Breast epithelium (tissue), 4 donors: ENCODE results near the gene HBA2. TPM values are rescaled to one million over a fixed set of nuclear protein-coding genes. Genes with fewer than 3 reads are reported as not detected.
"Not testable (repeated sequence)": the region's sequence is repeated elsewhere in the genome, so short reads cannot be mapped to it uniquely, and the experiment has no call there.

Source experiments
- DNase-seq, 2 donors: peaks; one replicate each; pipeline ENCODE4 v3.0.0-alpha.2; 2019; ENCODE audit warnings: low spot score in 2 of 2
- H3K27ac ChIP-seq, 2 donors: fragments of 200-600 bp; sonication (generic) in 1 of 2; one replicate each; pipeline ENCODE4 v1.5.1; 2016 to 2019; ENCODE audit warnings: mild to moderate bottlenecking in 1 of 2
- H3K27me3 ChIP-seq, 2 donors: fragments of 200-600 bp; sonication (generic) in 1 of 2; one replicate each; pipeline versions ENCODE4 v1.5.1 to v1.6.0; 2017 to 2019; ENCODE audit warnings: control low read depth in 1 of 2, mild to moderate bottlenecking in 1 of 2
- H3K36me3 ChIP-seq: fragments of 200-600 bp; one replicate; pipeline ENCODE4 v1.5.1; 2019
- H3K4me1 ChIP-seq, 2 donors: fragments of 200-600 bp; sonication (generic); one replicate each; pipeline ENCODE4 v1.5.1; 2016 to 2019; ENCODE audit warnings: control low read depth in 1 of 2
- H3K4me3 ChIP-seq, 3 donors: fragments of 200-600 bp; sonication (generic); 1 replicate in 2 of 3; 2 replicates in 1 of 3; pipeline ENCODE4 v1.5.1; 2016 to 2019; ENCODE audit warnings: mild to moderate bottlenecking in 3 of 3, moderate library complexity in 2 of 3
- H3K9me3 ChIP-seq, 2 donors: fragments of 200-600 bp; sonication (generic) in 1 of 2; one replicate each; pipeline ENCODE4 v1.5.1; 2016 to 2019; ENCODE audit warnings: control low read depth in 1 of 2
- POLR2A ChIP-seq: fragments of 450-650 bp; IDR thresholded peaks from one replicate; pipeline ENCODE4 v1.6.1; 2016; ENCODE audit warnings: antibody characterized with exemption, mild to moderate bottlenecking, moderate library complexity
- POLR2AphosphoS5 ChIP-seq, 3 donors: sonication (generic); formaldehyde crosslinking; IDR thresholded peaks; one replicate each; pipeline ENCODE4 v1.6.1; 2017; ENCODE audit warnings: antibody characterized with exemption in 3 of 3
- intact Hi-C: fragments of 100-400 bp; cut with DNase I; formaldehyde crosslinking; loops from one replicate; pipeline ENCODE4 v1.15.1; 2023; ENCODE audit warnings: low total_unique reads
- total RNA-seq, 3 donors: library from RNA; depleted of rRNA; stranded (reverse); fragments of >200 nt; gene quantifications; one replicate each; pipeline ENCODE4 v1.1.0, GENCODE V29; 2016
- TF ChIP-seq, protein P1 (sequence below), 3 donors: fragments of 450-650 bp; IDR thresholded peaks; one replicate each; pipeline ENCODE4 v1.5.1; 2016 to 2017; ENCODE audit warnings: antibody characterized with exemption in 3 of 3, mild to moderate bottlenecking in 3 of 3, moderate library complexity in 3 of 3

The HBA2 gene
- 10 to 100 TPM; 46.4 to 83.6 (median 52.2) TPM for total RNA-seq

DNA sequence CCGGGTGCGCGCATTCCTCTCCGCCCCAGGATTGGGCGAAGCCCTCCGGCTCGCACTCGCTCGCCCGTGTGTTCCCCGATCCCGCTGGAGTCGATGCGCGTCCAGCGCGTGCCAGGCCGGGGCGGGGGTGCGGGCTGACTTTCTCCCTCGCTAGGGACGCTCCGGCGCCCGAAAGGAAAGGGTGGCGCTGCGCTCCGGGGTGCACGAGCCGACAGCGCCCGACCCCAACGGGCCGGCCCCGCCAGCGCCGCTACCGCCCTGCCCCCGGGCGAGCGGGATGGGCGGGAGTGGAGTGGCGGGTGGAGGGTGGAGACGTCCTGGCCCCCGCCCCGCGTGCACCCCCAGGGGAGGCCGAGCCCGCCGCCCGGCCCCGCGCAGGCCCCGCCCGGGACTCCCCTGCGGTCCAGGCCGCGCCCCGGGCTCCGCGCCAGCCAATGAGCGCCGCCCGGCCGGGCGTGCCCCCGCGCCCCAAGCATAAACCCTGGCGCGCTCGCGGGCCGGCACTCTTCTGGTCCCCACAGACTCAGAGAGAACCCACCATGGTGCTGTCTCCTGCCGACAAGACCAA is at the start of gene HBA2:
TSS of gene HBA2 (plus strand) at position 503 of the 568 bp plus-strand sequence. CDS start at position 540, 37 bp downstream.
- intact Hi-C loops, H3K4me1 ChIP-seq, H3K4me3 ChIP-seq, H3K36me3 ChIP-seq, H3K9me3 ChIP-seq, H3K27ac ChIP-seq, DNase-seq: not testable (repeated sequence)
- peaks cover 6 to 60% of the 10 kb centered on the region in 2 donors for H3K27me3 ChIP-seq

GRCh38 chr16:123558-124350 is 48.9 kb upstream of the HBA2 start:
- H3K27ac ChIP-seq, H3K4me1 ChIP-seq, H3K4me3 ChIP-seq, H3K27me3 ChIP-seq, DNase-seq, intact Hi-C loops, H3K36me3 ChIP-seq, H3K9me3 ChIP-seq: not testable (repeated sequence)

- no peak for TF ChIP-seq POLR2A
- no peak for TF ChIP-seq POLR2AphosphoS5 (IDR thresholded peaks at IDR 0.05)
- TF ChIP-seq, protein P1, sequence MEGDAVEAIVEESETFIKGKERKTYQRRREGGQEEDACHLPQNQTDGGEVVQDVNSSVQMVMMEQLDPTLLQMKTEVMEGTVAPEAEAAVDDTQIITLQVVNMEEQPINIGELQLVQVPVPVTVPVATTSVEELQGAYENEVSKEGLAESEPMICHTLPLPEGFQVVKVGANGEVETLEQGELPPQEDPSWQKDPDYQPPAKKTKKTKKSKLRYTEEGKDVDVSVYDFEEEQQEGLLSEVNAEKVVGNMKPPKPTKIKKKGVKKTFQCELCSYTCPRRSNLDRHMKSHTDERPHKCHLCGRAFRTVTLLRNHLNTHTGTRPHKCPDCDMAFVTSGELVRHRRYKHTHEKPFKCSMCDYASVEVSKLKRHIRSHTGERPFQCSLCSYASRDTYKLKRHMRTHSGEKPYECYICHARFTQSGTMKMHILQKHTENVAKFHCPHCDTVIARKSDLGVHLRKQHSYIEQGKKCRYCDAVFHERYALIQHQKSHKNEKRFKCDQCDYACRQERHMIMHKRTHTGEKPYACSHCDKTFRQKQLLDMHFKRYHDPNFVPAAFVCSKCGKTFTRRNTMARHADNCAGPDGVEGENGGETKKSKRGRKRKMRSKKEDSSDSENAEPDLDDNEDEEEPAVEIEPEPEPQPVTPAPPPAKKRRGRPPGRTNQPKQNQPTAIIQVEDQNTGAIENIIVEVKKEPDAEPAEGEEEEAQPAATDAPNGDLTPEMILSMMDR (IDR thresholded peaks at IDR 0.05), result no peak
- Histone ChIP-seq H3K4me3 (no peak overlapping the region), H3K9me3 (no peaks in the 10 kb centered on the region), H3K36me3 (no peaks in the 10 kb centered on the region), H3K4me1 (no peaks in the 10 kb centered on the region), H3K27ac (no peak overlapping the region), H3K27me3 (no peaks in the 10 kb centered on the region)
- intact Hi-C loops, result no loop called here
- no peak for DNase-seq
Observed at GRCh38 chr16:125011-125410, 47.7 kb upstream of the HBA2 start.

GRCh38 chr16:129075-129474 is 43.6 kb upstream of the HBA2 start:
- Histone ChIP-seq H3K9me3 (no peaks in the 10 kb centered on the region), H3K27ac (no peak overlapping the region), H3K27me3 (no peaks in the 10 kb centered on the region), H3K4me1 (no peaks in the 10 kb centered on the region), H3K36me3 (no peaks in the 10 kb centered on the region), H3K4me3 (no peak overlapping the region)
- no peak for TF ChIP-seq POLR2AphosphoS5 (IDR thresholded peaks at IDR 0.05)
- TF ChIP-seq, protein P1 (IDR thresholded peaks at IDR 0.05), result no peak
- no peak for DNase-seq
- intact Hi-C loops, result no loop called here

DNA sequence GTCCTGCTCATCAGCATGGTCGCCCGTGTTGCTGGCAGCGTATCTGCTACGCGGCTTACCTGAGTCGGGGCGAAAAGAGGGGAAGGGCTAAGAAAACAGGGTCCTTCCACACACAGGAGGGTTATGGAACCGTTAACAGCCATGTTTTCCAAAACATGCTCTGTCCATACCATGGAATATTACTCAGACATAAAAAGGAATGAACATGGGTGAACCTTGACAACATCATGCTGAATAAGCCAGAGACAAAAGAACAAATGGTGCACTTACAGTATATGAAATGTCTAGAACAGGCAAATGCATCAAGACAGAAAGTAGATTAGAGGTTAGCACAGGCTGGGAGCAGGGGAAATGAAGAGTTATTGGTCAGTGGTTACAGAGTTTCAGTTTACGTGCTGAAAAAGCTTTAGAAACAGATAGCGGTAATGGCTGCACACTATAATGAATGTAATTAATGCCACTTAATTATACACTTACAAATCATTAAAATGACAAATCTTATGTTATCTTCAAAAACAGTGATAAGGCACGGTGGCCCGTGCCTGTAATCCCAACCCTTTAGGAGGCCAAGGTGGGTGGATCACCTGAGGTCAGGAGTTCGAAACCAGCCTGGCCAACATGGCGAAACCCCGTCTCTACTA is 42.0 kb upstream of the HBA2 start:
- Histone ChIP-seq H3K9me3 (no peaks in the 10 kb centered on the region), H3K27ac (no peak overlapping the region), H3K36me3 (no peaks in the 10 kb centered on the region), H3K4me1 (no peaks in the 10 kb centered on the region), H3K4me3 (no peak overlapping the region), H3K27me3 (no peaks in the 10 kb centered on the region)
- TF ChIP-seq POLR2AphosphoS5 (IDR thresholded peaks at IDR 0.05), result no peak
- TF ChIP-seq, protein P1 (IDR thresholded peaks at IDR 0.05), result no peak
- TF ChIP-seq POLR2A, result no peak
- no peak for DNase-seq
- intact Hi-C loops, result no loop called here

GRCh38 chr16:132120-132519 is 40.6 kb upstream of the HBA2 start:
- Histone ChIP-seq H3K4me3 (no peak overlapping the region), H3K9me3 (no peaks in the 10 kb centered on the region), H3K4me1 (no peaks in the 10 kb centered on the region), H3K27me3 (no peaks in the 10 kb centered on the region), H3K36me3 (no peaks in the 10 kb centered on the region), H3K27ac (no peak overlapping the region)
- TF ChIP-seq POLR2A (no peak), POLR2AphosphoS5 (IDR thresholded peaks at IDR 0.05) (no peak)
- TF ChIP-seq, protein P1 (IDR thresholded peaks at IDR 0.05), result no peak
- DNase-seq, result no peak
- intact Hi-C loops, result no loop called here
